ENCODE results near the gene GRWD1. TPM values are rescaled to one million over a fixed set of nuclear protein-coding genes. Genes with fewer than 3 reads are reported as not detected.

The GRWD1 gene
- total and polyA plus RNA-seq, 10 donors: 5.5 to 34.5 (median 25.4) TPM

DNA sequence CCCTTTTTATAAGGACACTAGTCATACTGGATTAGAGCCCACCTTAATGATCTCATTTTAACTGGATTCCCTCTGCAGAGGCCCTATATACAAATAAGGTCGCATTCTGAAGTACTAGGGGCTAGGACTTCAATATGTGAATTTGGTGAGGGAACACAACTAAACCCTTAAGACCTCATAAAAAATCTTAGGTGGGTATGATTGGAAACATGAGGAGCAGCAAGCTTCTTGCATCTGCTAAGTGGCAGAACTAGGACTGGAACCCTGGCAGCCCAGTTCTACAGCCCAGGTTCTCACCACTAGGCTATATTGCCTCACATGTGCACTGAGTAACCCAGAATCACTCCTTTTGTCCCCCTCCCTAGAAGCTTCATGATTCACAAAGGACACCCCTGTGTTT is 17.1 kb upstream of the GRWD1 start:
- 80 to 100% (median 94%) methylated on average over 1 of the region's 1 CpG for WGBS, 5 donors
- TF ChIP-seq POLR2A (IDR thresholded peaks at IDR 0.05) (no peak), CTCF (IDR thresholded peaks at IDR 0.05 in 8 of 11, conservative IDR thresholded peaks at IDR 0.05 in 3 of 11) (no peak), POLR2AphosphoS5 (IDR thresholded peaks at IDR 0.05) (no peak)
- Histone ChIP-seq H3K36me3 (no peaks in the 10 kb centered on the region), H3K27me3 (replicated peaks in 1 of 7) (no peaks in the 10 kb centered on the region), H3K4me1 (peaks cover 0 to 10% (median 9%) of the 10 kb centered on the region in 6 donors), H3K4me3 (no peak overlapping the region), H3K27ac (no peak overlapping the region), H3K9me3 (no peaks in the 10 kb centered on the region)
- intact Hi-C loops (cut with DNase I; ENCODE audit: low total_unique reads): no loop called here
- no peak for DNase-seq

- Histone ChIP-seq H3K27me3 (replicated peaks in 1 of 7) (peaks cover 0 to 39% (median 4%) of the 10 kb centered on the region in 7 donors), H3K27ac (no peak overlapping the region), H3K9me3 (no peaks in the 10 kb centered on the region), H3K4me1 (no peaks in the 10 kb centered on the region), H3K4me3 (no peak overlapping the region), H3K36me3 (no peaks in the 10 kb centered on the region)
- TF ChIP-seq CTCF (IDR thresholded peaks at IDR 0.05 in 8 of 11, conservative IDR thresholded peaks at IDR 0.05 in 3 of 11): no peak
- no peak for TF ChIP-seq POLR2AphosphoS5 (IDR thresholded peaks at IDR 0.05)
- TF ChIP-seq POLR2A (IDR thresholded peaks at IDR 0.05): no peak
- DNase-seq: no peak
- WGBS, 5 donors: 61 to 83% (median 67%) methylated on average over 8 of the region's 8 CpGs
- intact Hi-C loops (cut with DNase I; ENCODE audit: low total_unique reads): no loop called here
These were observed 12.4 kb upstream of the GRWD1 start for GRCh38 chr19:48433337-48433736.

GRCh38 chr19:48436586-48436985 is 9.2 kb upstream of the GRWD1 start:
- Histone ChIP-seq H3K36me3 (peaks cover 0 to under 1% (median 0%) of the 10 kb centered on the region in 6 donors), H3K4me3 (no peak overlapping the region), H3K27me3 (replicated peaks in 1 of 7) (peaks cover 0 to 71% (median 10%) of the 10 kb centered on the region in 7 donors), H3K27ac (no peak overlapping the region), H3K9me3 (no peaks in the 10 kb centered on the region), H3K4me1 (no peaks in the 10 kb centered on the region)
- WGBS, 5 donors: 79 to 89% (median 82%) methylated on average over 5 of the region's 5 CpGs
- no peak for DNase-seq
- intact Hi-C loops (cut with DNase I; ENCODE audit: low total_unique reads): no loop called here
- TF ChIP-seq POLR2AphosphoS5 (IDR thresholded peaks at IDR 0.05): no peak
- no peak for TF ChIP-seq POLR2A (IDR thresholded peaks at IDR 0.05)
- no peak for TF ChIP-seq CTCF (IDR thresholded peaks at IDR 0.05 in 8 of 11, conservative IDR thresholded peaks at IDR 0.05 in 3 of 11)

DNA sequence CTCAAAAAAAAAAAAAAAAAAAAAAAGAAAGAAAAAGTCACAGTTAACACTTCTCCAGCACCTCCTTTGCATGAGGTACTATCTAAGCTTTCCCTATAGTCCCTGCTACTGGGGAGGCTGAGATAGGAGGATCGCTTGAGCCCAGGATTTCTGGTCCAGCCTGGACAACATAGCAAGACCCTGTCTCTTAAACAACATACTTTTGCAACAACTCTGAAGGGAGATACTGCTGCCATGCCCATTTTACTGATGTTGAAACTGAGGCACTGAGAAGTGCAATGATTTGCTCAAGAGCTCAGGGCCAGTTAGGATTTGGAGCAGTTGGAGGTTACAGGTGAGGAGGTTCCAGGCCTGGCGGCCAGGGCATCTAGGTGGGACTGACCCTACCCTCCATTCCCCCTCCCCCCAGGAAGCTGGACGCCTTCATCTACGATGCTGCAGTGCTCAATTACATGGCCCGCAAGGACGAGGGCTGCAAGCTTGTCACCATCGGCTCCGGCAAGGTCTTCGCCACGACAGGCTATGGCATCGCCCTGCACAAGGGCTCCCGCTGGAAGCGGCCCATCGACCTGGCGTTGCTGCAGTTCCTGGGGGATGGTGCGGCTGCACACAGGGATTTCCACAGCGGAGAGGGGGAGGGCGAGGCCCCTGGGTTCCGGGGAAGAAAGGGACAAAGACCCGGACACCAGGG is 4.3 kb upstream of the GRWD1 start:
- peaks cover 0 to 81% (median 29%) of the 10 kb centered on the region in 7 donors for H3K27me3 ChIP-seq (replicated peaks in 1 of 7)
- H3K4me3 ChIP-seq: no peak overlapping the region
- intact Hi-C loops (cut with DNase I; ENCODE audit: low total_unique reads): no loop called here
- DNase-seq: no peak
- peaks cover 10 to 29% (median 25%) of the 10 kb centered on the region in 6 donors for H3K4me1 ChIP-seq
- no peak overlapping the region for H3K27ac ChIP-seq
- 93 to 97% (median 94%) methylated on average over 20 of the region's 20 CpGs for WGBS, 5 donors
- H3K9me3 ChIP-seq: no peaks in the 10 kb centered on the region
- TF ChIP-seq POLR2AphosphoS5 (IDR thresholded peaks at IDR 0.05) (no peak), CTCF (IDR thresholded peaks at IDR 0.05 in 8 of 11, conservative IDR thresholded peaks at IDR 0.05 in 3 of 11) (no peak), POLR2A (IDR thresholded peaks at IDR 0.05) (no peak)
- H3K36me3 ChIP-seq: peaks cover 0 to 5% (median 0%) of the 10 kb centered on the region in 6 donors
